Activated T-helper 2 cell treated with anti-CD3 and anti-CD28 coated beads, Interferon-gamma antibody, Interleukin-2, Interleukin-4, amounts not matched to agents 10 μg/mL and 5 μg/mL and 100 μg/mL, durations not matched to agents 14 hours and 24 hours and 36 hours (primary cell): Measurements from ENCODE around the gene FTO. TPM values are rescaled to one million over a fixed set of nuclear protein-coding genes. Genes with fewer than 3 reads are reported as not detected.

Experiments used
- DNase-seq: peaks from one replicate; pipeline ENCODE4 v3.0.0; 2021; ENCODE audit warnings: low spot score
- H3K27ac Mint-ChIP-seq: one replicate; pipeline ENCODE4 v1.8.0; 2021; ENCODE audit warnings: mixed read lengths
- H3K27me3 Mint-ChIP-seq: one replicate; pipeline ENCODE4 v1.8.0; 2021; ENCODE audit warnings: low read depth, mixed read lengths
- H3K36me3 Mint-ChIP-seq: one replicate; pipeline ENCODE4 v1.8.0; 2021; ENCODE audit warnings: low read depth, mixed read lengths
- H3K4me1 Mint-ChIP-seq: one replicate; pipeline ENCODE4 v1.8.0; 2021; ENCODE audit warnings: low read depth, mixed read lengths
- H3K4me3 Mint-ChIP-seq: one replicate; pipeline ENCODE4 v1.8.0; 2021; ENCODE audit warnings: low read depth, mild to moderate bottlenecking, moderate library complexity, mixed read lengths
- H3K9me3 Mint-ChIP-seq: one replicate; pipeline ENCODE4 v1.8.0; 2021; ENCODE audit warnings: mixed read lengths
- intact Hi-C: fragments of 100-400 bp; cut with micrococcal nuclease; formaldehyde crosslinking; loops from one replicate; pipeline ENCODE4 v1.15.1; 2023
- total RNA-seq: library from RNA; stranded (reverse); gene quantifications from 2 replicates; pipeline ENCODE4 v1.2.3, GENCODE V29; 2022

The FTO gene
- total RNA-seq, 1 donor from 2014 or later: 62.7 TPM

- Mint-ChIP-seq H3K27ac (no peak overlapping the region), H3K27me3 (no peaks in the 10 kb centered on the region), H3K36me3 (no peaks in the 10 kb centered on the region), H3K9me3 (no peaks in the 10 kb centered on the region), H3K4me3 (no peak overlapping the region), H3K4me1 (no peaks in the 10 kb centered on the region)
- intact Hi-C loops: no loop called here
- no peak for DNase-seq
These were observed 496.8 kb downstream of the FTO start for GRCh38 chr16:54200720-54201119.

GRCh38 chr16:54201200-54201599 is 497.2 kb downstream of the FTO start:
- intact Hi-C loops: no loop called here

More at GRCh38 chr16:54201200-54201599, 497.2 kb downstream of the FTO start:
- H3K9me3 Mint-ChIP-seq: no peaks in the 10 kb centered on the region
- H3K4me3 Mint-ChIP-seq: no peak overlapping the region
- H3K27ac Mint-ChIP-seq: no peak overlapping the region
- no peaks in the 10 kb centered on the region for H3K4me1 Mint-ChIP-seq
- no peaks in the 10 kb centered on the region for H3K27me3 Mint-ChIP-seq
- H3K36me3 Mint-ChIP-seq: no peaks in the 10 kb centered on the region
- DNase-seq: no peak

Other genes starting within 250 kb of the FTO start
- 17.1 and 20.5 TPM in 2 replicates for gene AKTIP, start 200.9 kb upstream of the FTO start, total RNA-seq
- 7.7 and 9.6 TPM in 2 replicates for gene RPGRIP1L, start 297 bp upstream of the FTO start, total RNA-seq